ENCODE measurements around the gene DPP6.

Gene DPP6

GRCh38 chr7:154255324-154255723 lies 203.1 kb downstream of the DPP6 start:
- Histone ChIP-seq H3K4me3 (no peak overlapping the region), H3K27ac (no peak overlapping the region), H3K36me3 (ENCODE audit: insufficient read depth, low read length) (no peaks in the 10 kb centered on the region), H3K9ac (ENCODE audit: insufficient read length) (no peak overlapping the region), H3K9me3 (ENCODE audit: low read depth, low read length) (no peaks in the 10 kb centered on the region)
- TF ChIP-seq EZH2 (IDR thresholded peaks at IDR 0.05), result no peak
- no peak for DNase-seq (ENCODE audit: low read depth, low spot score)

- Histone ChIP-seq H3K36me3 (ENCODE audit: insufficient read depth, low read length) (no peaks in the 10 kb centered on the region), H3K27ac (no peak overlapping the region), H3K4me3 (no peak overlapping the region), H3K9ac (ENCODE audit: insufficient read length) (no peak overlapping the region), H3K9me3 (ENCODE audit: low read depth, low read length) (no peaks in the 10 kb centered on the region)
- no peak for DNase-seq (ENCODE audit: low read depth, low spot score)
- TF ChIP-seq FOXP2 (optimal IDR thresholded peaks at IDR 0.05; ENCODE audit: control extremely low read depth, extremely low read length, insufficient read depth), result no peak
- no peak for TF ChIP-seq EZH2 (IDR thresholded peaks at IDR 0.05)
- no peak for TF ChIP-seq POLR2AphosphoS5 (IDR thresholded peaks at IDR 0.05; ENCODE audit: borderline replicate concordance, low read depth, low read length)
Measured at GRCh38 chr7:154256150-154256549, 204.0 kb downstream of the DPP6 start.

DNA sequence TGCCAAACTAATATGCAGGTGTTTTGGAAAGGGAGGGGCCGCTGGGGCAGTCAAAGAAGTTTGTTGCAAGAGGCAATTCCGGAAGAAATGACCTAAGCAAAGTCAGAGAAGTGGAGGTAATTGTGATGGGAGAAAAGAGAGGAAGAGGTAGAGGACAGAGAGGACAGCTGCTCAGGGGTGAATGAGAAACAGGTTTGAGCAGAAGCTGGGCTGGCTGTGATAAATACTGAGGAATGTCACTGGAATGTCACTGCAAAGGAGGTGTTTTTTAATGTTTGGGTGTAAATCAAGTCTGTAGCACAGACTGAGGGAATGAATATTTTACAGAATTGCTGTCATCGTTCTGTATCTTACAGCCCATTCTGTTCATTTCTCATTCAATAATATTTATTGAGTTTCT lies 207.2 kb downstream of the DPP6 start:
- H3K9me3 ChIP-seq (ENCODE audit: low read depth, low read length), result no peaks in the 10 kb centered on the region
- no peak overlapping the region for H3K27ac ChIP-seq
- no peak for TF ChIP-seq EZH2 (IDR thresholded peaks at IDR 0.05)
- TF ChIP-seq FOXP2 (optimal IDR thresholded peaks at IDR 0.05; ENCODE audit: control extremely low read depth, extremely low read length, insufficient read depth), result no peak
- no peak for TF ChIP-seq POLR2AphosphoS5 (IDR thresholded peaks at IDR 0.05; ENCODE audit: borderline replicate concordance, low read depth, low read length)
- DNase-seq (ENCODE audit: low read depth, low spot score), result no peak
- H3K9ac ChIP-seq (ENCODE audit: insufficient read length), result no peak overlapping the region
- no peak overlapping the region for H3K4me3 ChIP-seq
- H3K36me3 ChIP-seq (ENCODE audit: insufficient read depth, low read length), result no peaks in the 10 kb centered on the region

GRCh38 chr7:154287356-154287755 lies 235.2 kb downstream of the DPP6 start:
- no peaks in the 10 kb centered on the region for H3K9me3 ChIP-seq (ENCODE audit: low read depth, low read length)
- H3K4me3 ChIP-seq, result no peak overlapping the region
- H3K36me3 ChIP-seq (ENCODE audit: insufficient read depth, low read length), result no peaks in the 10 kb centered on the region
- no peak overlapping the region for H3K9ac ChIP-seq (ENCODE audit: insufficient read length)
- no peak for TF ChIP-seq POLR2AphosphoS5 (IDR thresholded peaks at IDR 0.05; ENCODE audit: borderline replicate concordance, low read depth, low read length)
- TF ChIP-seq EZH2 (IDR thresholded peaks at IDR 0.05), result no peak
- TF ChIP-seq FOXP2 (optimal IDR thresholded peaks at IDR 0.05; ENCODE audit: control extremely low read depth, extremely low read length, insufficient read depth), result no peak
- DNase-seq (ENCODE audit: low read depth, low spot score), result no peak
- no peak overlapping the region for H3K27ac ChIP-seq

- TF ChIP-seq POLR2AphosphoS5 (IDR thresholded peaks at IDR 0.05; ENCODE audit: borderline replicate concordance, low read depth, low read length), result no peak
- TF ChIP-seq EZH2 (IDR thresholded peaks at IDR 0.05), result no peak
- no peak for TF ChIP-seq FOXP2 (optimal IDR thresholded peaks at IDR 0.05; ENCODE audit: control extremely low read depth, extremely low read length, insufficient read depth)
- Histone ChIP-seq H3K4me3 (no peak overlapping the region), H3K9ac (ENCODE audit: insufficient read length) (no peak overlapping the region), H3K27ac (no peak overlapping the region), H3K36me3 (ENCODE audit: insufficient read depth, low read length) (no peaks in the 10 kb centered on the region), H3K9me3 (ENCODE audit: low read depth, low read length) (no peaks in the 10 kb centered on the region)
- no peak for DNase-seq (ENCODE audit: low read depth, low spot score)
Measured at GRCh38 chr7:154289119-154289518, 236.9 kb downstream of the DPP6 start.

DNA sequence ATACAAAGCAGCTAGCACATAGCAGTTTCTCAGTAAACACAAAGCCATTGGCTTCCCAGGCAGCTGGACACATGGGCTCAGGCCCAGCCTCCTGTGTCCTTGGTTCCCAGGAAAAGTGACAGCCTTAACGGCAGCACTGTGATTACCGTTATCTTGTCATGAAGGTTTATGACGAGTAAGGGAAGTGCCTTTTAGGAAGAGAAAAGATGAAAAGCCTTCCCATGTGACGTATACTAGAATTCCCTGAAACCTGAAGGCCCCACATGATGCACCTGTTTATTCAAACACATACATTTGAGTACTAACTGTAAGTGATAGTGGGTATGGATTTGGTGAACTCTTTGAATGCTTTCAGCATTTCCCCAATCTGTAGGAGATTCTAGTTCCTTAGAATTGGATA lies 244.2 kb downstream of the DPP6 start:
- DNase-seq (ENCODE audit: low read depth, low spot score), result no peak
- no peaks in the 10 kb centered on the region for H3K9me3 ChIP-seq (ENCODE audit: low read depth, low read length)
- H3K4me3 ChIP-seq, result no peak overlapping the region
- no peaks in the 10 kb centered on the region for H3K36me3 ChIP-seq (ENCODE audit: insufficient read depth, low read length)
- no peak overlapping the region for H3K27ac ChIP-seq
- H3K9ac ChIP-seq (ENCODE audit: insufficient read length), result no peak overlapping the region
- TF ChIP-seq POLR2AphosphoS5 (IDR thresholded peaks at IDR 0.05; ENCODE audit: borderline replicate concordance, low read depth, low read length), result no peak
- TF ChIP-seq EZH2 (IDR thresholded peaks at IDR 0.05), result no peak
- no peak for TF ChIP-seq FOXP2 (optimal IDR thresholded peaks at IDR 0.05; ENCODE audit: control extremely low read depth, extremely low read length, insufficient read depth)

GRCh38 chr7:154299736-154300135 lies 247.5 kb downstream of the DPP6 start:
- Histone ChIP-seq H3K36me3 (ENCODE audit: insufficient read depth, low read length) (no peaks in the 10 kb centered on the region), H3K9ac (ENCODE audit: insufficient read length) (no peak overlapping the region), H3K27ac (no peak overlapping the region), H3K4me3 (no peak overlapping the region), H3K9me3 (ENCODE audit: low read depth, low read length) (no peaks in the 10 kb centered on the region)
- TF ChIP-seq FOXP2 (optimal IDR thresholded peaks at IDR 0.05; ENCODE audit: control extremely low read depth, extremely low read length, insufficient read depth), result no peak
- no peak for TF ChIP-seq EZH2 (IDR thresholded peaks at IDR 0.05)
- TF ChIP-seq POLR2AphosphoS5 (IDR thresholded peaks at IDR 0.05; ENCODE audit: borderline replicate concordance, low read depth, low read length), result no peak
- DNase-seq (ENCODE audit: low read depth, low spot score), result no peak

DNA sequence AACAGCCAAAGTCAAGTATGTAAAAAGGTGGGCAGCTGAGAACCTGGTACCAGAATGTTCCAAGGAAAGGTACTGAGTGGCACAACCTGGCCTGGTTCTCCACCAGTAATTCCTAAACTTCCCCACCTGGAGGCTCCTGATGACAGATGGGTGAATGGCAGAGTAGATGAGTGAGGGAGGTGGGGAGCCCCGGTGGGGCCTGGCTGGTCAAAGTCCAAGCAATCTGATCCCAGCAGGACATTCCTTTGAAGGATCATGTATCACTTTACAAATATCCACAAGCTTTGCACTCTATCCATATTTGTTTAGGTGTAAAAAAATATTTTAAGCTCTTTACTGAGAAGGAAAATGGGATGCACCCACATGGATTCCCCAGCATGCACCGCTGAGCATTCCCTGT lies 250.2 kb downstream of the DPP6 start:
- Histone ChIP-seq H3K9me3 (ENCODE audit: low read depth, low read length) (no peaks in the 10 kb centered on the region), H3K27ac (no peak overlapping the region), H3K36me3 (ENCODE audit: insufficient read depth, low read length) (no peaks in the 10 kb centered on the region), H3K9ac (ENCODE audit: insufficient read length) (no peak overlapping the region), H3K4me3 (no peak overlapping the region)
- DNase-seq (ENCODE audit: low read depth, low spot score), result no peak
- no peak for TF ChIP-seq EZH2 (IDR thresholded peaks at IDR 0.05)
- no peak for TF ChIP-seq POLR2AphosphoS5 (IDR thresholded peaks at IDR 0.05; ENCODE audit: borderline replicate concordance, low read depth, low read length)
- TF ChIP-seq FOXP2 (optimal IDR thresholded peaks at IDR 0.05; ENCODE audit: control extremely low read depth, extremely low read length, insufficient read depth), result no peak

- no peak overlapping the region for H3K9ac ChIP-seq (ENCODE audit: insufficient read length)
- no peaks in the 10 kb centered on the region for H3K9me3 ChIP-seq (ENCODE audit: low read depth, low read length)
- no peaks in the 10 kb centered on the region for H3K36me3 ChIP-seq (ENCODE audit: insufficient read depth, low read length)
- H3K27ac ChIP-seq, result no peak overlapping the region
- DNase-seq (ENCODE audit: low read depth, low spot score), result no peak
- no peak for TF ChIP-seq FOXP2 (optimal IDR thresholded peaks at IDR 0.05; ENCODE audit: control extremely low read depth, extremely low read length, insufficient read depth)
- TF ChIP-seq EZH2 (IDR thresholded peaks at IDR 0.05), result no peak
- no peak for TF ChIP-seq POLR2AphosphoS5 (IDR thresholded peaks at IDR 0.05; ENCODE audit: borderline replicate concordance, low read depth, low read length)
- H3K4me3 ChIP-seq, result no peak overlapping the region
Measured at GRCh38 chr7:154304231-154304630, 252.0 kb downstream of the DPP6 start.
